ENCODE data around the gene RAB1B. TPM values are rescaled to one million over a fixed set of nuclear protein-coding genes. Genes with fewer than 3 reads are reported as not detected.

RAB1B gene
- 132 to 146 TPM (median 141 TPM) in 5 replicates for total RNA-seq (2022; extraction: Qiagen RNA extraction)

GRCh38 chr11:66268244-66268951 lies at the start of gene RAB1B:
Gene RAB1B (plus strand): TSS chr11:66268639. CDS start chr11:66268680, 41 bp downstream.

GRCh38 chr11:66277471-66278362 lies 9.3 kb downstream of the RAB1B start, which contains the start of gene CNIH2:
Gene CNIH2 (plus strand): TSS chr11:66278175. CDS start chr11:66278457, 282 bp downstream.

GRCh38 chr11:66288671-66289547 lies 20.5 kb downstream of the RAB1B start, which contains the start of gene YIF1A:
Gene YIF1A (minus strand): TSS chr11:66289143. CDS start chr11:66288985, 158 bp downstream.

GRCh38 chr11:66291706-66292542 lies 23.5 kb downstream of the RAB1B start, which contains the start of gene TMEM151A:
Gene TMEM151A (plus strand): TSS chr11:66291894. CDS start chr11:66292014, 120 bp downstream.

GRCh38 chr11:66316849-66317251 lies 48.4 kb downstream of the RAB1B start, which contains the start of gene CD248:
Gene CD248 (minus strand): TSS chr11:66317044. CDS start chr11:66317027, 17 bp downstream.

Other genes starting within 250 kb of the RAB1B start
- 0.98 to 1.4 TPM (median 1.3 TPM) in 5 replicates for gene CATSPER1, start 242.2 kb upstream of the RAB1B start, total RNA-seq (2022; extraction: Qiagen RNA extraction)
- gene GAL3ST3, start 219.5 kb upstream of the RAB1B start, total RNA-seq (2022; extraction: Qiagen RNA extraction) = not detected in 5 replicates
- 162 to 202 TPM (median 169 TPM) in 5 replicates for gene SF3B2, start 216.3 kb upstream of the RAB1B start, total RNA-seq (2022; extraction: Qiagen RNA extraction)
- 57.6 to 92.8 TPM (median 81.4 TPM) in 5 replicates for gene PACS1, start 198.4 kb upstream of the RAB1B start, total RNA-seq (2022; extraction: Qiagen RNA extraction)
- gene KLC2, start 10.9 kb upstream of the RAB1B start, total RNA-seq (2022; extraction: Qiagen RNA extraction) = 41.0 to 47.0 TPM (median 43.4 TPM) in 5 replicates
- gene CNIH2, start 9.5 kb downstream of the RAB1B start, total RNA-seq (2022; extraction: Qiagen RNA extraction) = 2.0 to 2.9 TPM (median 2.6 TPM) in 5 replicates
- gene YIF1A, start 20.5 kb downstream of the RAB1B start, total RNA-seq (2022; extraction: Qiagen RNA extraction) = 95.5 to 124 TPM (median 116 TPM) in 5 replicates
- gene TMEM151A, start 23.3 kb downstream of the RAB1B start, total RNA-seq (2022; extraction: Qiagen RNA extraction) = 2.4 to 3.9 TPM (median 3.5 TPM) in 5 replicates
- gene CD248, start 48.4 kb downstream of the RAB1B start, total RNA-seq (2022; extraction: Qiagen RNA extraction) = 0.03 TPM in 1 of 5 replicates, not detected in the others
- gene RIN1, start 67.8 kb downstream of the RAB1B start, total RNA-seq (2022; extraction: Qiagen RNA extraction) = 25.2 to 33.5 TPM (median 30.7 TPM) in 5 replicates
- 76.7 to 97.6 TPM (median 84.2 TPM) in 5 replicates for gene BRMS1, start 76.5 kb downstream of the RAB1B start, total RNA-seq (2022; extraction: Qiagen RNA extraction)
- 14.8 to 17.1 TPM (median 16.8 TPM) in 5 replicates for gene B4GAT1, start 79.0 kb downstream of the RAB1B start, total RNA-seq (2022; extraction: Qiagen RNA extraction)
- gene SLC29A2, start 103.1 kb downstream of the RAB1B start, total RNA-seq (2022; extraction: Qiagen RNA extraction) = 5.8 to 8.6 TPM (median 8.0 TPM) in 5 replicates
- gene NPAS4, start 152.4 kb downstream of the RAB1B start, total RNA-seq (2022; extraction: Qiagen RNA extraction) = 0.03 to 0.06 TPM in 2 of 5 replicates, not detected in the others
- gene MRPL11, start 170.2 kb downstream of the RAB1B start, total RNA-seq (2022; extraction: Qiagen RNA extraction) = 82.1 to 122 TPM (median 112 TPM) in 5 replicates
- 4.3 to 5.3 TPM (median 4.7 TPM) in 5 replicates for gene PELI3, start 198.3 kb downstream of the RAB1B start, total RNA-seq (2022; extraction: Qiagen RNA extraction)
- 51.1 to 65.5 TPM (median 52.4 TPM) in 5 replicates for gene DPP3, start 211.8 kb downstream of the RAB1B start, total RNA-seq (2022; extraction: Qiagen RNA extraction)
- 9.5 to 10.9 TPM (median 9.7 TPM) in 5 replicates for gene BBS1, start 242.0 kb downstream of the RAB1B start, total RNA-seq (2022; extraction: Qiagen RNA extraction)

Data from A549 treated with Hydrocortisone at 1 μM for 4 hours (cell line).